Cerebellar nuclear complex (tissue), 1 donor: ENCODE results near the gene MEP1B.
"Not testable (repeated sequence)": the region's sequence is repeated elsewhere in the genome, so short reads cannot be mapped to it uniquely, and the experiment has no call there.

ENCODE experiments used
- DNase-seq, 2 experiments: peaks; one replicate each; lab custom pipeline; 2025; lab: John Stamatoyannopoulos, UW

MEP1B gene

GRCh38 chr18:32209685-32210445 is 20.0 kb downstream of the MEP1B start:
- no peak for DNase-seq

GRCh38 chr18:32213693-32214092 is 23.9 kb downstream of the MEP1B start:
- DNase-seq, result no peak

DNA sequence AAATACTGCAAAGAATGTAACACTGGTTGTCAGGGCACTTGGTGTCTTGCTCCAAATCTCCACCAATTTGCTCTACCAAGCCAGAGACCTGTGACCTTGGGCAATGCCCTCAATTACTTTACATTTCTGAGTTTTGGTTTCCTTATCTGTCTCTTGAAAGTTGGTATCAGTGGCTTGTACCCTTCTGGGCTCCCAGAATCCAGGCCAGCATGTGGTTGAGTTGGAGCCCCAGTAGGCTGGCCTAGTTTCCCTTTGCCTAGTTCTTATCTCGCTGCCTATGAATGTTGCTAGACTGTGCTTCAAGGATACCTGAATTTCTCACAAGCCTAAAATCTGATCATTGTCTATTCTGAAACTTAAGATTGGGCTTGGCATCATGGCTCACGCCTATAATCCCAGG is 26.6 kb downstream of the MEP1B start:
- no peak for DNase-seq

- DNase-seq, result no peak
Measured at GRCh38 chr18:32219431-32220018, 29.7 kb downstream of the MEP1B start.

GRCh38 chr18:32233348-32233747 is 43.5 kb downstream of the MEP1B start:
- DNase-seq, result not testable (repeated sequence)

GRCh38 chr18:32237049-32237448 is 47.2 kb downstream of the MEP1B start:
- no peak for DNase-seq

GRCh38 chr18:32238635-32239268 is 48.9 kb downstream of the MEP1B start:
- no peak for DNase-seq

DNA sequence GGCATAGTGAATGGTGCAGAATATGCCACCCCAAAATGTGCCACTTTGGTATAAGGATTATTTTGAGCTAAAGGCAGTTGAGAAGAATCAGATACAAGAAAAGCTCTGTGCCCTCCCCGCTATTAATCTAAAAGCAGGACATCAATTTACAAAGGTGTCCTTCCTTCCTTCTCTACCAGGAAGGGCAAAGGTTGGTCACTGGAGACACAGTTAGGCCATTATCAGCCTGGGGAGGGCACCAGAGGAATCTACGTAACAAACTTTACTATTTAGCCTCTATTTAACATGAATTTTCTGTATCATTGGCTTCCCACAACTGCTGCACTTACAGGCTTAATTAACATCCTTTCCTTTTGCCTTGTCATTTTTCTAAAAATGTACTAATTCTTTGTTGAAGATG is 52.6 kb downstream of the MEP1B start:
- no peak for DNase-seq

DNA sequence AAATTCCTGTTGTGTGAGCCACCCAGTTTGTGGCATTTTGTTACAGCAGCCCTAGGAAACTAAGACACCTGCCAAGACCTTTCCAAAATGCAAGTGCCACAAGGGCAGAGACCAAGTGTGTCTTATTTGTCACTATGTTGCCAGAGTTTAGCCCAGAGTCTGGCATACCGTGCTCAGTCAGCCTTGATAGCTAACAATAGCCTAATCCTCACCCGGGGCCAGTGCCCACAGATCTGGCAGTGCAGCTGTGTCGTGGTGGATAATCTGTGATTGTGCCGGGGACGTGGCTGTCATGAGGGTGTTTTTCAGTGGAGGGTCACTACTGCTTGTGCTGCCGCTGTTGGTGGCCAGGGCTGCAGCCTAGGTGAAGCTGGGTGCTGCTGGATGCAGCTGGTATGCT is 53.5 kb downstream of the MEP1B start:
- DNase-seq, result no peak

GRCh38 chr18:32244881-32245280 is 55.0 kb downstream of the MEP1B start:
- no peak for DNase-seq

DNA sequence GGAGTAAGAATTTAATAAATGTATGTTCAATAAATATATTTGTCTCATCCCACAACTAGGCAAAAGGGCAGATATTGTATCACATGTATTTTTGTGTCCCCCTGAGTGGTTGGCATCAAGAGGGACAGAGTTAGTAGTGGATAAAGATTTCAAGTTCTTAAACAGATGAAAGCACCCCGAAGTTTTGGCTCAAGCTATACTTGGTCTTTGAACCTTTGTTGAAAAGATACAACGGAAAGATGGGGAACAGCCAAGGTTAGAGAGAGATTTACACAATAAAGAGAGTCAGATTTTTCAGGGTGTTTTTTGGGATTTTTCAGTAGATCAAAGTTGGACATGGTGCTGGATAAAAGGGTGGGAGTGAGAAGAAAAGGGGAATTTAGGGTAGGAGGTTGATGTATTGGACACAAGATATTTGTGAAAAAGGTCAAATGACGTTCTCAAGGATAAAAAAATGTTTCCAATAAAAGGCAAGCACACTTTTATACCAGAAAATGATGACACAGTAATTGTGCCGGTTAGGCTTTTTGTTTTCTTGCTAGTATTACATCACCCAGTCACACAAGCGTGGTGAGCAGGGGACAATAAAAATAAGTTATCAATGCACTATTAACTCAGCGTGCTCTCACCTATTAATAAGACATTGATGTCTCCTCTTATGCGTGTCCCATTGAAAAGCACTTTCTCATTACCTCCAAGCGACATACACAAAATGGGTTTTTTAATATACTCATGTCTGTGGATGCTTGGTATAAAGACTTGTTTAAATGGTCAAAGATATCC is 59.5 kb downstream of the MEP1B start:
- DNase-seq, result no peak

DNA sequence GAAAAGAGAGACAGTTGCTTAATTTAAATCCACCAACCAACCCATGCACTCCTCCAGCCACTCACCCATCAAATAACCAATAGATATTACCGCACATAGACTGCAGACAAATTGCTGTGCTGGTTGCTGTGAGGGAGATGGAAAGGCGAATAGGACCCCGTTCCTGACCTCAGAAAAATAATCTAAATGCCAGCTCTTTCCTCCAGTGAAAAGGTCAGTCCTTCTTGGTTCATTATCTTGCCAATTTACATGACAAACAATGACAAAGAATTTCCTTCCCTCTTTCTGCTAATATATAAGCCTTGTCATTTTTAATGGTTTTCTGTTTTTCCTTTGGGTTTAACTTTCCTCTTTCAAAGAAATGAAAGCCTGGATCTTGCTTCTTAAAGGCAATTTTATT is 61.6 kb downstream of the MEP1B start:
- no peak for DNase-seq

- DNase-seq, result no peak
Measured at GRCh38 chr18:32252141-32252860, 62.5 kb downstream of the MEP1B start.

GRCh38 chr18:32255570-32255969 is 65.7 kb downstream of the MEP1B start:
- no peak for DNase-seq

DNA sequence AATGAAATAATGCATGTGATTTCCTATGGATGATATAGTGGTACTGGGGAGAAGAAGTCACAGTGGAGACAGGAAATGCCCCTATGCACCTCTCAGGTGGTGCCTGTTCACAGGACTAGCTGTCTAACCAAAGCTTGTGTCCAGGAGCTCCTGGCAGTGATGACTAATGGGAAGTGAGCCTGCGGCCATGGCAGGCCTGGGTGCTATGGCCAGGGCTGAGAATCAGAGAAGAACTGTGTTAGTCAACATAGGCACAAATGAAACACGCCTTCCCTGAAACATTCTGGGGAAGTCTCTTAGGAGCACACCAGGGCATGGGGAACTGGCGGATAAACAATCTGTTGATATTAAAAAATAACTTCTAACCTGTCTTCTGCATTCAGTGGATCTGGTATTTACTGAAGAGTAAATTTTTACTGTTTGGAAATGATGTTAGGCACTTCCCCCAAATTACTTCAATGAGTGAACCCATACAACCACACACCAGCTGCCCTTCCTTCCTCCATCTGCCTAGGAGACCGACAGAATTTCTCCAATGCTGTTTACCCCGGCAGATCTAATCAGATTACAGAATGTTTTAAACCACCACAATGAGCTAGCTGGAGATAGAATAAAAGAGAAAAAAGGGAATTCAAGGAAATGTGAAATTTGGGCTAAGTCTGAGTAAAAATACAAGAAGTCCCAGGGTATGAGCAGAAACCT is 67.4 kb downstream of the MEP1B start:
- no peak for DNase-seq

DNA sequence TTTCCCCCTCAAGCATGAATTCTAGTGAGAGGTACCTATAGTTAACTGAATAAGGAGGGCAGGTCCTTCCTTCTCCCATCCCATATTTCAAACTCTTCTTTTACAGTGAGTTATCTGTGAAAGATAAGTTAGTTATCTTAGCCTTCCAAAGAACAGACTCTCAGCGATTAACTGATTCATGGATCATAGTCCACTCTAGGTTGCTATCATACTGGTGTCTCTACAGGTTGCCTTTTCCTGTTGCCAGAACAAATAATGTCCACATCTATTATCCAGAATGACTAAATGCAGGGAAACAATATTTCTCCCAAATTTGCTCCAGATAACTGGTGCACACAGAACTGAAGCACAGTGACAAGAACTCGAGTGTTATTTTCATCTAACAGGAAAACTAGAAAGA is 68.3 kb downstream of the MEP1B start:
- DNase-seq, result no peak

GRCh38 chr18:32258558-32259204 is 68.8 kb downstream of the MEP1B start:
- no peak for DNase-seq

GRCh38 chr18:32259553-32259952 is 69.7 kb downstream of the MEP1B start:
- no peak for DNase-seq

DNA sequence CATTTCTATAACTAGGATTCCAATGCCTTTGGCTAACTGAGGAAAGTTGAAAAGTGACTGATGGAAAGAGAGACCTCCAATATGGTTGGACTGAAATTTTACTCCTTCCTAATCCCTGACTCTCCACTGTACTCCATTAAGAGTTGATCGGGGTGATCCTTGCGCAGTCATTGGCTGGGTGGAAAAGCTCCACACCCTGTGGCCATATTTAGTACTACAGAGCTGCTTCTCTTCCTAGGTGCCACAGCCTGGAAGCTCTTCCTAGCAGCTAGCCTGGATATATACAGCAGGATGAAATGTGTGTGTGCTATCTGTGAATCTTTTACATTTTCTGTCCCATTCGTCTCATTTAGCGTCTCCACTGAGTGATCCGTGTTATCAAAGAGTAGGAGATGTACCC is 71.2 kb downstream of the MEP1B start:
- DNase-seq, result no peak

- no peak for DNase-seq
Measured at GRCh38 chr18:32262092-32262491, 72.3 kb downstream of the MEP1B start.

- no peak for DNase-seq
Measured at GRCh38 chr18:32264401-32264800, 74.6 kb downstream of the MEP1B start.
